Peyer's patch (tissue), 4 donors: ENCODE data around the gene TTC21A. TPM values are rescaled to one million over a fixed set of nuclear protein-coding genes. Genes with fewer than 3 reads are reported as not detected.

Source experiments
- DNase-seq, 3 donors: peaks; one replicate each; pipeline ENCODE4 v3.0.0-alpha.2; 2017 to 2019
- H3K27ac ChIP-seq, 4 donors: fragments of 200-600 bp; sonication (generic); one replicate each; pipeline ENCODE4 v1.5.1; 2016 to 2019
- H3K27me3 ChIP-seq, 2 donors: fragments of 200-600 bp; sonication (generic); one replicate each; pipeline ENCODE4 v1.5.1; 2019
- H3K36me3 ChIP-seq, 3 donors: fragments of 200-600 bp; sonication (generic); one replicate each; pipeline ENCODE4 v1.5.1; 2016 to 2019
- H3K4me1 ChIP-seq, 4 donors: fragments of 200-600 bp; sonication (generic); one replicate each; pipeline ENCODE4 v1.5.1; 2016 to 2019
- H3K4me3 ChIP-seq, 4 donors: fragments of 200-600 bp; sonication (generic); 1 replicate in 3 of 4; 2 replicates in 1 of 4; pipeline ENCODE4 v1.5.1; 2016 to 2019; ENCODE audit warnings: mild to moderate bottlenecking in 1 of 4
- H3K9me3 ChIP-seq, 4 donors: fragments of 200-600 bp; sonication (generic); one replicate each; pipeline ENCODE4 v1.5.1; 2016 to 2019; ENCODE audit warnings: mild to moderate bottlenecking in 1 of 4
- POLR2A ChIP-seq, 2 donors: fragments of 450-650 bp; IDR thresholded peaks; one replicate each; pipeline ENCODE4 v1.5.1; 2017; ENCODE audit warnings: antibody characterized with exemption in 2 of 2, mild to moderate bottlenecking in 2 of 2, moderate library complexity in 2 of 2
- total RNA-seq, 4 donors: library from RNA; depleted of rRNA; stranded (reverse); fragments of >200 nt; gene quantifications; one replicate each; pipeline ENCODE4 v1.1.0, GENCODE V29; 2016
- TF ChIP-seq, protein P1 (sequence below), 6 experiments: fragments of 450-650 bp in 4 of 6; fragments of 200-600 bp in 2 of 6; sonication (generic) in 1 of 6; IDR thresholded peaks; one replicate each; pipeline ENCODE4 v1.5.1; 2017 to 2019; ENCODE audit warnings: antibody characterized with exemption in 6 of 6, mild to moderate bottlenecking in 3 of 6, moderate library complexity in 1 of 6

The TTC21A gene
- total RNA-seq, 4 donors from 2014 or later: 8.4 to 41.3 (median 19.1) TPM

DNA sequence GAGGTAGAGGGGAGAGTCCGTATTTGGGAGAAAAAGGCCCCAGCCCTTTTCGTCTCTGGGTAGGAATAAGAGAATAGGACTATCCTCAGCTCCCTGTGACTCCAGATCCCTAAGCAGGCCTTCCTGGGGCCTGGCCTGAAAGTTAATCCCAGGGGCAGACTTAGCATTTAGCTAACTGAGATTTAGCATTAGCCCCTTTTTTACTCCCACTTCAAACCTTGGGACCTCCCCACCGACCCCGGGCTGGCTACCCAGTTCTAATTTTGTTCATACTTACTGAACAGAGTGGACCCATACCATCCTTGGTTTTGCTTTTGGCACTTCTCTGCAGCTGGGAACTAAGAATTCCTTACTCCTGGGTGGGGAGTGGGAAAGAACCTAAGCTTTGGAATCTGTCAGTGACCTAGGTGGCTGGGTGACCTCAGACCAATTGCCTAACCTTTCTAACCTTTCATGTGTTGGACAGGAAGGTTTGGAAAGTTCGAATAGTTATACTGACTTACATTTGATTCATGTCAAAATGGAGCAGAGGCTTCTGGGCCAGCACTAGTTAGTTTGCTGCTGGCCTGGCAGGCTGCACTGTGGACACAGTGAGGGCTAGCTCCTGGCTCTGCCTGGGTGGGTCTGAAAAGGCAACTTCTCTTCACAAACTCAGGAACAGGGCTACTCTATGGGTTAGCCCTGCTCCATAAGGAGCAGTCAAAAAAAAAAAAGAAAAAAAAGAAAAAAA is 11.6 kb downstream of the TTC21A start:
- H3K27me3 ChIP-seq: no peaks in the 10 kb centered on the region
- TF ChIP-seq, protein P1, sequence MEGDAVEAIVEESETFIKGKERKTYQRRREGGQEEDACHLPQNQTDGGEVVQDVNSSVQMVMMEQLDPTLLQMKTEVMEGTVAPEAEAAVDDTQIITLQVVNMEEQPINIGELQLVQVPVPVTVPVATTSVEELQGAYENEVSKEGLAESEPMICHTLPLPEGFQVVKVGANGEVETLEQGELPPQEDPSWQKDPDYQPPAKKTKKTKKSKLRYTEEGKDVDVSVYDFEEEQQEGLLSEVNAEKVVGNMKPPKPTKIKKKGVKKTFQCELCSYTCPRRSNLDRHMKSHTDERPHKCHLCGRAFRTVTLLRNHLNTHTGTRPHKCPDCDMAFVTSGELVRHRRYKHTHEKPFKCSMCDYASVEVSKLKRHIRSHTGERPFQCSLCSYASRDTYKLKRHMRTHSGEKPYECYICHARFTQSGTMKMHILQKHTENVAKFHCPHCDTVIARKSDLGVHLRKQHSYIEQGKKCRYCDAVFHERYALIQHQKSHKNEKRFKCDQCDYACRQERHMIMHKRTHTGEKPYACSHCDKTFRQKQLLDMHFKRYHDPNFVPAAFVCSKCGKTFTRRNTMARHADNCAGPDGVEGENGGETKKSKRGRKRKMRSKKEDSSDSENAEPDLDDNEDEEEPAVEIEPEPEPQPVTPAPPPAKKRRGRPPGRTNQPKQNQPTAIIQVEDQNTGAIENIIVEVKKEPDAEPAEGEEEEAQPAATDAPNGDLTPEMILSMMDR (IDR thresholded peaks at IDR 0.05): no peak
- no peak for TF ChIP-seq POLR2A (IDR thresholded peaks at IDR 0.05)
- peaks cover 0 to 14% (median 2%) of the 10 kb centered on the region in 4 donors for H3K4me1 ChIP-seq
- H3K27ac ChIP-seq: no peak overlapping the region
- no peaks in the 10 kb centered on the region for H3K9me3 ChIP-seq
- peaks cover 0 to 4% (median 0%) of the 10 kb centered on the region in 3 donors for H3K36me3 ChIP-seq
- no peak overlapping the region for H3K4me3 ChIP-seq
- DNase-seq: no peak

DNA sequence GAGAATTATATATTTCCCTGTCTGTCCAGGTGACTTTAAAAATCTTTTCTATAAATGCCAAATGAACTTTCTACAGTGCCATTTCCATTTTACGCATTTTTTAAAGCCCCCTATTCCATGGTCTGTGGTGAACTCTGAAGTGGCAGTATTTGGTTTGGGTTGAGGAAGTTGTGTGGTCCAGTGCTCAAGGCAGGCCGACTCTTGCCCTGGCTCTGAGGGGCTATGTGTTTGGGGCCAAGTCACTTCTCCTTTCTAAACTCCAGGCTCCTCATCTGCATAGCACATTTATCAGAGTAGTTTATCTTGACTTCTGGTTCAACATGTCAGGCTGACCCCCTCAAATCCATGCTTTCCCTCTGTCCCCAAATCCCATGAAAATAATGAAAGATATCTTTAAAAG is 14.1 kb downstream of the TTC21A start:
- peak in 1 of 3 donors; percentile 51 for DNase-seq

DNA sequence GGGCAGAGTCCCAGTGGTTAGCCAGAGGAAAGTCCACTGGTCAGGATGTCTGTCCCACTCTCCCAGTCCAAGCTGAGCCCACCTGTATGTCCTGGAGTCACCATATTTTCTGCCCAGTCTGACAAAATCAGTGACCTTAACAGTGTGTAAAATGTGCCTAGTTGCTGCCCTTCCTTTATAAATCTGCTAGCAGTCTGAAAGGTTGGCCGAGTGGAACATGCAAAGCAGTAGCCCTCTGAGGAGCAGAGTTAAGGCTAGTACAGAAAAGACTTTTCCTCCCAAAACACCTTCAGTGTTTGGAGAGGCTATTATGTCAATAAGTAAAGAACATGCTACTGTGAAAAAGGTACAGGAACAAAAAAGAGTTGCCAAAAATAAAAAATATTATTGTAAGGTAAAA is 15.3 kb downstream of the TTC21A start:
- H3K4me3 ChIP-seq: no peak overlapping the region
- H3K27me3 ChIP-seq: no peaks in the 10 kb centered on the region
- H3K4me1 ChIP-seq: peaks cover 0 to 14% (median 8%) of the 10 kb centered on the region in 4 donors
- H3K27ac ChIP-seq: peak overlapping the region in 1 of 4 donors; percentile 55
- TF ChIP-seq, protein P1 (IDR thresholded peaks at IDR 0.05): no peak
- H3K9me3 ChIP-seq: no peaks in the 10 kb centered on the region
- peak in 2 of 3 donors; percentile 47 to 54 for DNase-seq
- H3K36me3 ChIP-seq: peaks cover 0 to 4% (median 0%) of the 10 kb centered on the region in 3 donors

More for the DNA sequence above, 14.1 kb downstream of the TTC21A start:
- TF ChIP-seq POLR2A (IDR thresholded peaks at IDR 0.05): no peak
- TF ChIP-seq, protein P1 (IDR thresholded peaks at IDR 0.05): no peak
- no peaks in the 10 kb centered on the region for H3K27me3 ChIP-seq
- H3K27ac ChIP-seq: peak overlapping the region in 1 of 4 donors; percentile 10
- H3K4me3 ChIP-seq: no peak overlapping the region
- H3K9me3 ChIP-seq: no peaks in the 10 kb centered on the region
- H3K4me1 ChIP-seq: peaks cover 0 to 14% (median 4%) of the 10 kb centered on the region in 4 donors
- H3K36me3 ChIP-seq: peaks cover 0 to 4% (median 0%) of the 10 kb centered on the region in 3 donors

DNA sequence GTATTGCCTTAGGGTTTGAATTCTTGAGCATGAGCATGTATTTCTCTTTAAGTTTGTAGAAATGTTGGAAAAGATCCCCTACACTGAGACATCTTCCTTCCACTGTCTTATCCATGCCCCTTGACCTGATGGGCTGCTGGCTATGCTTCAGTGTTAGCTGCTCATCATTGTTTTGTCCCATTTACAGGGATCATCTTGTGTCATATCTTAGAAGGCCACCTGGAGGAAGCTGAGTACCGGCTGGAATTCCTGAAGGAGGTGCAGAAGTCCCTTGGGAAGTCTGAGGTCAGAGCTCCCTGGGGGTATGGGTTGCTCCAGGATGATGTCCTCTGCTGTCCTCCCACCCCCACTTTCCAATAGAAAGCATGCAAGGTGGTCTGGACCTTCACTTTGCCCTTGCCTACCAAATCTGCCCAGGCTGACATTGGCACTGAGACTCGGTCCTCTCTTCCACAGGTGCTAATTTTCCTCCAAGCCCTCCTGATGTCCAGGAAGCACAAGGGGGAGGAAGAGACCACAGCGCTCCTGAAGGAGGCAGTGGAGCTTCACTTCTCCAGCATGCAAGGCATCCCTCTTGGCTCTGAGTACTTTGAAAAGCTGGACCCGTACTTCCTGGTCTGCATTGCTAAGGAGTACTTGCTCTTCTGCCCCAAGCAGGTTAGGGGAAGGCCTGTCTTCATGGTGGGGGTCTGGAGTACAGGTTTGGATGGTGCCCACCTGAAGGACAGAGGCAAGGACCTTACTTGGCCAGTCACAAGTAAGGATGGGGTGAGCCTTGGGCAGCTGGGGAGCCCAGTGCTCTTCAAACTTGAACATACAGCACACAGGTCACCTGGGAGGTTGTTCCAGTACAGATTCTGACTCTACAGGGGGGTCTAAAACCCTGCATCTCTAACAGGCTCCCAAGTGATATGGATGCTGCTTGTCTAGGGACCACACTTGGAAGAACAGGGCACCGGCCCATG is 17.7 kb downstream of the TTC21A start:
- DNase-seq: peak in 2 of 3 donors; percentile 57 to 68
- Histone ChIP-seq H3K27me3 (no peaks in the 10 kb centered on the region), H3K4me3 (no peak overlapping the region), H3K9me3 (no peaks in the 10 kb centered on the region), H3K27ac (peak overlapping the region in 3 of 4 donors; percentile 13 to 73 (median 22)), H3K36me3 (peaks cover 0 to 1% (median 0%) of the 10 kb centered on the region in 3 donors), H3K4me1 (peaks cover 0 to 14% (median 8%) of the 10 kb centered on the region in 4 donors)
- no peak for TF ChIP-seq POLR2A (IDR thresholded peaks at IDR 0.05)
- TF ChIP-seq, protein P1 (IDR thresholded peaks at IDR 0.05): peak in 4 of 6 experiments; percentile 22 to 73 (median 58)

DNA sequence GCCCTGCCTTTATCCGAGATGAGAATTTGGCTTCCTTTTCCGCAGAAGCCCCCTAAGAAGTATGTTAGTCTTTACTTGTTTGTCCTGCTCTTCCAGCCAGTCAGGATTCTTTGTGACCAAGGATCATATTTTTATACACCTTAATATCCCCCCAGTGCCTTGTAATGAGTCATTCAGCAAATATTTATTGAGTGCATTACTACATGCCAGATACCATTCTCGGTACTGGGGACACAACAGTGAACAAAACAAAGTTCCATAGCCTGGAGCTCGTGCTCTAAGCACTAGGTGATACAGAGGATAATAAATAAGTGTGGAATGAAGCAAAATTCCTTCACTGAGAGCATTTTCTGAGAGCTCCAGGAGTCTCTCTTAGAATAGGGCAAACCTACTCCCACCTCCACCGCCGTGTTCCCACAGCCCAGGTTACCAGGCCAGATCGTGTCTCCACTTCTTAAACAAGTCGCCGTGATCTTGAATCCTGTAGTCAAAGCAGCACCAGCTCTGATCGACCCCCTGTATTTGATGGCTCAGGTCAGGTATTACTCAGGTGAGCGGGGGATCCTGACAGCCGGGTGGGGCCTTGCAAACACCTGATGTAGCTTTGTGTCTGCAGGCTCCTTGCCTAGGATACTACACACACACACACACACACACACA is 18.5 kb downstream of the TTC21A start:
- DNase-seq: peak in 2 of 3 donors; percentile 45 to 51

More for the DNA sequence above, 18.5 kb downstream of the TTC21A start:
- no peak overlapping the region for H3K4me3 ChIP-seq
- H3K9me3 ChIP-seq: no peaks in the 10 kb centered on the region
- H3K27ac ChIP-seq: peak overlapping the region in 3 of 4 donors; percentile 13 to 73 (median 22)
- peaks cover 0 to 14% (median 8%) of the 10 kb centered on the region in 4 donors for H3K4me1 ChIP-seq
- H3K27me3 ChIP-seq: no peaks in the 10 kb centered on the region
- TF ChIP-seq, protein P1 (IDR thresholded peaks at IDR 0.05): no peak
- no peak for TF ChIP-seq POLR2A (IDR thresholded peaks at IDR 0.05)
- H3K36me3 ChIP-seq: no peaks in the 10 kb centered on the region
